LNCaP clone FGC (cell line): ENCODE results near the gene TERB2.
"Not testable (repeated sequence)": the region's sequence is repeated elsewhere in the genome, so short reads cannot be mapped to it uniquely, and the experiment has no call there.

Experiments used
- DNase-seq: peaks from one replicate; pipeline ENCODE4 v3.0.0-alpha.2; 2011; ENCODE audit warnings: low read depth
- H3K4me3 ChIP-seq: 2 replicates; pipeline ENCODE4 v1.5.1; 2011; ENCODE audit warnings: mild to moderate bottlenecking, low read depth, low read length, control low read depth
- CTCF ChIP-seq: IDR thresholded peaks from 2 replicates; pipeline ENCODE4 v1.5.1; 2012; ENCODE audit warnings: mild to moderate bottlenecking; ENCODE audit not compliant: control insufficient read depth, insufficient read depth; ENCODE audit errors: extremely low read depth

Gene TERB2

GRCh38 chr15:44956388-44956787 lies at the start of gene TERB2:
Gene TERB2 (plus strand): TSS chr15:44956687. CDS start chr15:44956719, 32 bp downstream.
- no peak within 1 kb of the TSS for H3K4me3 ChIP-seq
- DNase-seq, result no peak
- TF ChIP-seq CTCF, result no peak

- no peak for DNase-seq
- TF ChIP-seq CTCF, result no peak
Observed at GRCh38 chr15:44909423-44909822, 47.1 kb upstream of the TERB2 start.

GRCh38 chr15:44910981-44911625 lies 45.4 kb upstream of the TERB2 start:
- no peak for TF ChIP-seq CTCF
- no peak for DNase-seq
- H3K4me3 ChIP-seq, result no peak overlapping the region

More at GRCh38 chr15:44909423-44909822, 47.1 kb upstream of the TERB2 start:
- no peak overlapping the region for H3K4me3 ChIP-seq

- DNase-seq, H3K4me3 ChIP-seq: not testable (repeated sequence)
Observed at GRCh38 chr15:44912186-44912585, 44.3 kb upstream of the TERB2 start.

GRCh38 chr15:44912974-44913448 lies 43.5 kb upstream of the TERB2 start:
- not testable (repeated sequence) for H3K4me3 ChIP-seq, DNase-seq

- H3K4me3 ChIP-seq, result no peak overlapping the region
- DNase-seq, result no peak
- no peak for TF ChIP-seq CTCF
Observed at GRCh38 chr15:44918136-44918535, 38.4 kb upstream of the TERB2 start.

- DNase-seq, result not testable (repeated sequence)
Observed at GRCh38 chr15:44928658-44929057, 27.8 kb upstream of the TERB2 start.

GRCh38 chr15:44930283-44930682 lies 26.2 kb upstream of the TERB2 start:
- H3K4me3 ChIP-seq, DNase-seq: not testable (repeated sequence)

More at GRCh38 chr15:44928658-44929057, 27.8 kb upstream of the TERB2 start:
- H3K4me3 ChIP-seq, result not testable (repeated sequence)

- H3K4me3 ChIP-seq, DNase-seq: not testable (repeated sequence)
Observed at GRCh38 chr15:44958302-44958701, 1.8 kb downstream of the TERB2 start.

GRCh38 chr15:44968475-44968874 lies 12.0 kb downstream of the TERB2 start:
- no peak for TF ChIP-seq CTCF
- DNase-seq, result no peak
- no peak overlapping the region for H3K4me3 ChIP-seq
